Bone marrow (tissue), 2 donors: ENCODE measurements around the gene ZFPM1.
"Not testable (repeated sequence)": the region's sequence is repeated elsewhere in the genome, so short reads cannot be mapped to it uniquely, and the experiment has no call there.

ENCODE experiments used
- DNase-seq, 2 donors: peaks; one replicate each; lab custom pipeline; 2025; lab: John Stamatoyannopoulos, UW

The ZFPM1 gene

GRCh38 chr16:88466175-88466862, 13.2 kb downstream of the ZFPM1 start:
- no peak for DNase-seq

- no peak for DNase-seq
Observed at GRCh38 chr16:88466949-88467348, 13.9 kb downstream of the ZFPM1 start.

GRCh38 chr16:88467541-88467944, 14.5 kb downstream of the ZFPM1 start:
- DNase-seq = no peak

- DNase-seq = no peak
Observed at GRCh38 chr16:88468275-88469129, 15.4 kb downstream of the ZFPM1 start.

GRCh38 chr16:88469615-88470395, 16.7 kb downstream of the ZFPM1 start:
- no peak for DNase-seq

GRCh38 chr16:88470396-88470680, 17.3 kb downstream of the ZFPM1 start:
- not testable (repeated sequence) for DNase-seq

- not testable (repeated sequence) for DNase-seq
Observed at GRCh38 chr16:88470696-88471095, 17.6 kb downstream of the ZFPM1 start.

GRCh38 chr16:88471115-88471514, 18.0 kb downstream of the ZFPM1 start:
- DNase-seq = no peak

GRCh38 chr16:88471575-88471974, 18.5 kb downstream of the ZFPM1 start:
- no peak for DNase-seq

- DNase-seq = no peak
Observed at GRCh38 chr16:88472069-88472468, 19.0 kb downstream of the ZFPM1 start.

GRCh38 chr16:88472637-88473205, 19.6 kb downstream of the ZFPM1 start:
- no peak for DNase-seq

GRCh38 chr16:88473666-88474534, 20.8 kb downstream of the ZFPM1 start:
- no peak for DNase-seq

- DNase-seq = no peak
Observed at GRCh38 chr16:88475037-88475436, 22.0 kb downstream of the ZFPM1 start.

- DNase-seq = no peak
Observed at GRCh38 chr16:88476203-88476602, 23.1 kb downstream of the ZFPM1 start.

- no peak for DNase-seq
Observed at GRCh38 chr16:88476817-88477397, 23.8 kb downstream of the ZFPM1 start.

- no peak for DNase-seq
Observed at GRCh38 chr16:88477631-88478519, 24.8 kb downstream of the ZFPM1 start.

- DNase-seq = no peak
Observed at GRCh38 chr16:88478889-88479792, 26.1 kb downstream of the ZFPM1 start.

- no peak for DNase-seq
Observed at GRCh38 chr16:88479793-88480760, 27.0 kb downstream of the ZFPM1 start.
